ENCODE data around the gene NDC80.

DNA sequence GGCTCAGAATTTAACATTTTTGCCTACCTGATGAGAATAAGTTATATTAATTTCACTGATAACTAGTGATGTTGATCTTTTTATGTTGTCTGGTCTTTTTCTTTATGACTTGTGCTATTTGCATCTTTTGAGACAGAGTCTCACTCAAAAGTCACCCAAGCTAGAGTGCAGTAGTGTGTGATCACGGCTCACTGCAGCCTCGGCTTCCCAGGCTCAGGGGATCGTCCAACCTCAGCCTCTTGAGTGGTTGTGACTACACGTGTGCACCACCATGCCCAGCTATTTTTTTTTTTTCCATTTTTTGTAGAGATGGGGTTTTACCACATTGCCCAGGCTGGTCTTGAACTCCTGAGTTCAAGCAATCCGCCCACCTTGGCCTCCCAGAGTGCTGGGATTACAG, 91.6 kb downstream of the NDC80 start:
- TF ChIP-seq, protein P1, sequence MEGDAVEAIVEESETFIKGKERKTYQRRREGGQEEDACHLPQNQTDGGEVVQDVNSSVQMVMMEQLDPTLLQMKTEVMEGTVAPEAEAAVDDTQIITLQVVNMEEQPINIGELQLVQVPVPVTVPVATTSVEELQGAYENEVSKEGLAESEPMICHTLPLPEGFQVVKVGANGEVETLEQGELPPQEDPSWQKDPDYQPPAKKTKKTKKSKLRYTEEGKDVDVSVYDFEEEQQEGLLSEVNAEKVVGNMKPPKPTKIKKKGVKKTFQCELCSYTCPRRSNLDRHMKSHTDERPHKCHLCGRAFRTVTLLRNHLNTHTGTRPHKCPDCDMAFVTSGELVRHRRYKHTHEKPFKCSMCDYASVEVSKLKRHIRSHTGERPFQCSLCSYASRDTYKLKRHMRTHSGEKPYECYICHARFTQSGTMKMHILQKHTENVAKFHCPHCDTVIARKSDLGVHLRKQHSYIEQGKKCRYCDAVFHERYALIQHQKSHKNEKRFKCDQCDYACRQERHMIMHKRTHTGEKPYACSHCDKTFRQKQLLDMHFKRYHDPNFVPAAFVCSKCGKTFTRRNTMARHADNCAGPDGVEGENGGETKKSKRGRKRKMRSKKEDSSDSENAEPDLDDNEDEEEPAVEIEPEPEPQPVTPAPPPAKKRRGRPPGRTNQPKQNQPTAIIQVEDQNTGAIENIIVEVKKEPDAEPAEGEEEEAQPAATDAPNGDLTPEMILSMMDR (IDR thresholded peaks at IDR 0.05), result no peak
- no peak for TF ChIP-seq POLR2A (IDR thresholded peaks at IDR 0.05)
